HTR-8/SVneo (cell line): ENCODE data around the gene ZNF732.
A peak's percentile ranks its signal among the peaks of the same experiment; 100 is the strongest.
"Not testable (repeated sequence)": the region's sequence is repeated elsewhere in the genome, so short reads cannot be mapped to it uniquely, and the experiment has no call there.

Experiments
- DNase-seq: peaks from one replicate; pipeline ENCODE4 v3.0.0; 2011; ENCODE audit warnings: low spot score, mixed read lengths; ENCODE audit not compliant: insufficient read length
- FAIRE-seq: peaks from 2 replicates; lab custom pipeline; 2011; peaks lifted over from hg19 to GRCh38; lab: Jason Lieb, UNC

Gene ZNF732

DNA sequence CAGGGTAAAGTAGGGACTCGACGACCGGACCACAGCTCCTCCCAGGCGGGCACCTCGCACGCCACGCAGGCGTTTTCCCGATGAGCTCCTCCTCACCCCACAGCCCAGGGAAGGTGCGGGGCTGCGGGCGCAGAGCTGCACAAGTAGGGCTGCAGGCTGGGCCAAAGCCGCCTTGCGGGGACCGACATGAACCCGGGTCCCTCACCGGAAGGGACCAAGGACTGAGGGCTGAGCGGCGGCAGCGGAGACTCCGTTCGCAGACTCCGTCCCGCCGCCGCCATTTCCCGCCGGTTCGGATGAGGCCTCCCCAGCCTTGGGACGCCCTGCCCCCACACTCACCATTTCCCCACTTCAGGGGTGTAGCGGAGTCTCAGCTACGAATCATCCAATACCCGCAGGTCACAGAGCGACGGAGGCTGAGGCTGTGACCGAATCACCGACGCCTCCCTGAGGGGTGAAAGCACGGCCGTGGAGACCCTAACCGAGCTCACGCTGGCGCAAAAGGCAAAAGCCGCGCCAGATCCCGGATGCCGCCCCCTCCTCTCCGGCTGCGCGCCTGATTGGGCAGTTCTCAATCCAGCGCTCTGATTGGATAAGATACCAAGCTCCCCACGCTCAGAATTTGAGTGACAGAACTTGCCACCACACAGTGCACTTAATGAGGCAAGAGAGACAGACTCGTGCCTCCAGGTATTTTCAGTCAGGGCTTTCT is at the start of gene ZNF732:
TSS of gene ZNF732 (minus strand) at position 506 of the 712 bp plus-strand sequence. CDS start at position 342, 164 bp downstream.
- FAIRE-seq (no peak), DNase-seq (peak; percentile 78)

DNA sequence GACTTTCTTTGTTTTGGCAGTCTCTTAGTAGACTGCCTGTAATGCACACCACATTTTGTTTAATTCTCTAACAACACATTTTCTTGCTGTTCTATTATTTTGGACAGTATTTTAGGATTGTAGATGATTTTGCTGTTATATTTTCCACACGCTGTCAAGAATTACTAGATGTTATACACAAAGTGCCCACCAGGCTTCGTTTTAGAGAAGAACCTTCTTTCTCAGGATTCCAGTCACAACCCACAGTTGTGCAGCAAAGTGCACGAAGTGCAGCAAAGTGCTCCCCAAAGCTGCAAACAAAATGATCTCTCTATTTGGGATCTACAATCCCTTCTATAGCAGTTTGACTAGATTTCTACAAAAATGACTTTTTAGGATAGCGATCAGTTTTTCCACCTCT is 34.7 kb upstream of the ZNF732 start:
- FAIRE-seq (no peak), DNase-seq (no peak)

DNA sequence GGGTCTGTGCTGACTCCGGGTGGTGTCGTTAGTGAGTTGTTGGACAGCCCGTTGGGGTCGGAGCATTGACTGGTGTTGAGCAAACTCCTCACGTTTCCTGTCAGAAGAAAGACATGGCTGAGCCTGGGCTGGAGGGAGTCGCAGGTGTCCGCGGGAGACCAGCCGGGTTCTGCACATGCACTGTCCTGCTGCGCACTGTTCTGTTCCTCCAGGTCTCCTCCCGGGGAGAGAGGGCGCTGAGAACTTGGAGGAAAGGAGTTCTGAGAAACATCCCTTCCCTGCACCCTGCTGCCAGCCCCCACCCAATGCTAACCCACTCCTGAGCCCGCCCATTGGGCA is 33.5 kb upstream of the ZNF732 start:
- FAIRE-seq (no peak), DNase-seq (no peak)

DNA sequence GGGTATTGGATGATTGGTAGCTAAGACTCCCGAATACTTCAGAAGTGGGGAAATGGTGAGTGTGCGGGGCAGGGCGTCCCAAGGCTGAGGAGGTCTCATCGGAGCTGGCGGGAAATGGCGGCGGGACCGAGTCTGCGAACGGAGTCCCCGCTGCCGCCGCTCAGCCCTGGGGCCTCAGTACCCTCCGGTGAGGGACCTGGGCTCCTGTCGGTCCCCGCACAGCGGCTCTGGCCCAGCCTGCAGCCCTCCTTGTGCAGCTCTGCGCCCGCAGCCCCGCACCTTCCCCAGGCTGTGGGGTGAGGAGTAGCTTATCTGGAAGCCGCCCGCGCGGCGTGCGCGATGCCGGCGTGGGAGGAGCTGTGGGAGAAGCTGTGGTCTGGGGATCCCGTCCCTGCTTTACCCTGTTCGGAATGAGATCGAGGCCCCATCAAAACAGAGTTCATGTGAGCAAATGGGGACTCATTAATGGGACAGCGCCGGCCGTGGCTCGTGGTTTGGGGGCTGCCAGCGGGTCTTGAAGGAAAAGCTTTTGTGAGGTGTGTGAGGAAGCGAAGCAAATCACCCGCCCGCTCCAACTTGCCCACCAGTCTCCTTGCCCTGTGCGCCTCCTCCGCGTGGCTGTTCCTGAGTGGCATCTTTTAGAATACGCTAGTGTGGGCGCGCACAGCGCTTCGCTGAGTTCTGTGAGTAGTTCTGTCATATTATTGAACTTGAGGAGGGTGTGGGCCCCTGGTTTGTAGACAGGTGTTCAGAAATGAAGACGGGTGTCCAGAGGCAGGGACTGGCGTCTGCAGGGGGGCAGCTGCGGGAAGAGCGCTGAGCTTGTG is 32.9 kb upstream of the ZNF732 start:
- peak; percentile 13 for DNase-seq
- no peak for FAIRE-seq

DNA sequence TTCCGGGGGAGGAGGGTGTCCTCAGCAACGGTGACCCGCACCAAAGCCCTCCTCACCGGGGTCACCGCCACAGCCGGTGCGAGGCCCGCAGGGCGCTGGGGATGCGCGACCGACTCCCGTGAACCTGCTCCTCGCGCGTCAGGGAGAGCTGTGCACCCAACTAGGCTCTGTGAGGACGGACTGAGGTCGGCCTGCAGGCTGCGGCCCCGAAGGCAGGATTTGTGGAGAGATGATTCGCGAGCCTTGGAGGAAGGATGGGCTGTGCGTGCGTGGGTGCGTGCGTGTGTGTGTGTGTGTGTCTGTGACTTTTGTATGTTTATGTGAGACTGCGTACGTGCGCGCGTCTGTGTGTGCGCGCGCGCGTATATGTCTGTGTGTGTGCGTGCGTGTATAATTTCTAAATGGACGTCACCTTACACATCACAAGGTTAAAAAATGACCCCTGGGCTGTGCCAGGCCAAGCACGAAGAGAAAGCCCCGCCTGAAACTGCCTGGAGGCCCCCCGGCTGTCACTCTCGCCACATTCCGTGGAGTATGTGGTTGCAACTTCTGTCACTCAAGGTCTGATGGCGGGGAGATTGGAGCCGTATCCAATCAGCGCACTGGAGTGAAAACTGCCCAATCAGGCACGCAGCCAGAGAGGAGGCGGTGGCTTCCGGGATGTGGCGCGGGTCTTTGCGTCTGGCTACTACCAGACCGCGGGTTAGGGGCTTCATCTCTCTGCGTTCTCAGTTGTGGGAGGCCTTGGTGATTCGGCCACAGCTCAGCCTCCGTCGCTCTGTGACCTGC is 32.1 kb upstream of the ZNF732 start, which contains the start of gene ZNF141:
TSS of gene ZNF141 (plus strand) at position 672 of the 789 bp plus-strand sequence. CDS start 170 bp downstream, outside the sequence.
- DNase-seq = peak; percentile 98
- FAIRE-seq = peak; percentile 98

DNA sequence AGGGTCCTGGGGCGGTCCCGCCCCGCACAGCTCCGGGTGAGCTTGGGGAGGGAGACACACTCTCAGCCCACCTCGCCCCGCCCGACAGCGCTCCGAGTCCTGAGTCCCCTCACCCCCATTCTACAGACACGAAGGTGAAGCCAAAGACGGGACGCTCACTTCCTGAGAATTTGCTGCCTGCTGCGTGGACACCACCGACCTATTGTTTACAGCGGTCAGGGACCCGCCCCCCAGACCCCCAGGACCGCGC is 31.5 kb upstream of the ZNF732 start:
- FAIRE-seq = no peak
- DNase-seq = no peak

DNA sequence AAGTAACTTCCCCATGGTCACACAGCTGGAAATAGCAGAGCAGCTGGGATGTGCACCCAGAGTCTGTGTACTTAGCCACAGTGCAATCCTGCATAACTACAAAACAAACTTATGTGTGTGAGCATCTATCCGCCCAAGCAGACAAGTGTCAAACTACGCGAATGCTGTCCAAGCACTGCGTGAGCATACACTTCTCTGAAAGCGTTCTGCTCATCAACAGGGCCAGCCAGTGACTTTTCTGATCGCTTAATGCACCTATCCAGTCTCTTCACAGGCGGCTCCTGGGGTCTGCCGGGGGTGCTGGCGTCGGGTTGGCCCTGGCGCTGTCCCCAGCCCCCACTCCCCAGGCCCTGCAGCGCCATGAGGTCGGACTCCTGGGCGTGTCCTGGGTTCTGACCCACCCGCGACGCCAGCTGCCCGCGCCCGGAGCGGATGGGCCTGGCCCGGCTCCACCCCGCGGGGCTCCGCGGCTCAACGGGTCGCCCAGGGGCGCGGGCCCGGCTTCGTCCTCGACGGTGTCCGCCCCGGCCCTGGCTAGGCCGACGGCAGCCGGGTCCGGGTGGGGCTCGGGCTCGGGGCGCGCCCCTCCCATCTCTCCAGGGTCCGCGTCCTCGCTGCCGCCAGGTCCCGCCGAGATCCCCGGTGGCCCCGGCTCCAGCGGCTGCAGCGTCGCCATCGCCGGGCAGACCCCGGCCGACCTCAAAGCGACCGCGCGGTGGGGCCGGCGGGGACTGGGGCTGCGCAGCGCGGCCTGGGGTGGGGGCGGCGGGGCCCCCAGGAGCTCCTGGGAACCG is 31.0 kb upstream of the ZNF732 start:
- DNase-seq (no peak), FAIRE-seq (peak; percentile 51)

DNA sequence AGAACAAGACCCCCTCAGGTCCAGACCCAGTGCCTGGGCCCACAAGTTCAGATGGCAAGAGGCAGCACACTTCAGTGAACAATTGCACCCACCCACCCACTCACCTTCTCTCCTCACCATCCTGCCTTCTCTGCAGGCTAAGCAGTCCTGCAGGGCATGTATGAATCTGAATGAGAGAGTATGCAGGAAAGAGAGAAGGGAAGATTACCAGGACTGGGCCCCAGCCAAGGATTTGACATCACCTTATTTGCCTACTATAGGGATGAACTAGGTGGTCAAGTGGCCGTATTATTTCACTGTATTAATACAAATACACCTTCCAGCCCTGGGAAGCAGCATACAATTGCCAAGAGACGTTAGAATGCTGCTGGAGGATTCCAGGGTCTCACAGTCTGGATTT is 30.2 kb upstream of the ZNF732 start:
- FAIRE-seq = no peak
- no peak for DNase-seq

DNA sequence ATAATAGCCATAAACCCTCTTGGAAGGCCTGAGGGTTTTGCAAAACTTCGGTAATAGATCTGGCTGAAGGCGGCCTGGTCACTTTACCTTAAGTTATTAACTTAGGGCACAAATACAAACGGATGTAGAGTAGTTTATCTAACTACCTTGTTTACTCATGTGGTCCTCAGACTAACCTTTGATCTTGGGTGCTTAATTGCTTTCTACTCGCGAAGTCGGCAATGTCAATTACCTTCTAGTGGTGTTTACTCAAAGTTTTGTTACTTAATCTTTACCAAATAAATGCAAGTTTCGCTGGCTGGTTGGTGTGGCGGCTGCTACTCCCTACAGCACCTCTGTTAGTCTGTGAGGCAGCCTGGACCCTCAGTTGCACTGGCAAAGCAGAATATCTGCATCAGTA is 23.5 kb upstream of the ZNF732 start:
- DNase-seq (no peak), FAIRE-seq (no peak)

DNA sequence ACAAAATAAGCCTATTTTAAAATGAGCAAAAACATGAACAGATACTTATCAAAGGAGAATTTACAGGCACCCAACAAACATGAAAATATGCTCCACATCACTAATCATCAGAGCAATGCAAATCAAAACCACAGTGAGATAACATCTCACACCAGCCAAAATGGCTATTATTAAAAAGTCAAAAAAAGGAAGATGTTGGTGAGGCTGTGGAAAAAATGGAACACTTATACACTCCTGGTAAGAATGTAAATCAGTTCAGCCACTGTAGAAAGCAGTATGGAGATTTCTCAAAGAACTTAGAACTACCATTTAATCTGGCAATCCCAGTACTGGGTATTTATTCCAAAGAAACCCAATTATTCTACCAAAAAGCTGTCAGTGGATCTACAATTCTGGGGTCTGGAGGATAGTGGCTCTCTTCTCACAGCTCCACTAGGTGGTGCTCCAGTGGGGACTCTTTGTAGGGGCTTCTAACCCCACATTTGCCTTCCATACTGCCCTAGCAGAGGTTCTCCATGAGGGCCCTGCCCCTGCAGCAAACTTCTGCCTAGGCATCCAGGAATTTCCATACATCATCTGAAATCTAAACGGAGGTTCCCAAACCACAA is 9.1 kb upstream of the ZNF732 start:
- DNase-seq = no peak
- FAIRE-seq = no peak

DNA sequence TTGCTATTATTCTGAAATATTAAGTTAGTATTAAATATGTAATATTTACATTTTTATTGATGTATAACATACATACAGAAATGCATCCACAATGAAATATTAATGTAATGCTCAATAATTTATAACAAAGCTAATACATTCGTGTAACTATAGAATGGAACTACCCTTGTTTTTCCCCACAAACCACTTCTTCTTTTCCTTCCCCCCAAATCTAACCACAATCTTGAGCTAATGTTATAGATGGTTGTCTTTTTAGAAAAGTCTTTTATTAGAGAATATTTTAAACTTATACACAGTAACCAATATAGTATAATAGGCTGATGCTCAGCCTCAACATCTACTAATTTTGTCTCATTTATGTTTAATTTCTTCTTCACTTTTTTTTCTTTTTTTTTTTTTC is 4.5 kb upstream of the ZNF732 start:
- FAIRE-seq (no peak), DNase-seq (no peak)

DNA sequence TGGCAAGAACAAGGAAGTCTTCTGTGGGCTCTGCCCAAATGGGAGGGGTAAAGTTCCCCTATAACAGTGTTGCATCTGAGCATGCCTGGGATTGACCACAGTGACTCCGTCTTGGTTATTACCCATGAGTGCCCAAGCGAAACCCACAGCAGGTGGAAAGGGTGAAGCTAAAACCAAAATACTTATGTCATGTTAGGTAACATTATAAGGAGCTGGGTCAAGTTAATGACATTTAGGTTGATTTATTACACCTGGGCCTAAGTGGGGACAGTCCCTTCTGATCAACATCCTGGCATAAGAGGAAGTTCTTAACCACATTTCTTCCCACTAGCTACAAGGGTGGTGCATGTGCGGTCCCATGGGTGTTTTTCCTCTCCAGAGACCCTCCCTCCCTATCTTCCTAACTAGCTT is 1.3 kb upstream of the ZNF732 start:
- DNase-seq = no peak
- FAIRE-seq = no peak

DNA sequence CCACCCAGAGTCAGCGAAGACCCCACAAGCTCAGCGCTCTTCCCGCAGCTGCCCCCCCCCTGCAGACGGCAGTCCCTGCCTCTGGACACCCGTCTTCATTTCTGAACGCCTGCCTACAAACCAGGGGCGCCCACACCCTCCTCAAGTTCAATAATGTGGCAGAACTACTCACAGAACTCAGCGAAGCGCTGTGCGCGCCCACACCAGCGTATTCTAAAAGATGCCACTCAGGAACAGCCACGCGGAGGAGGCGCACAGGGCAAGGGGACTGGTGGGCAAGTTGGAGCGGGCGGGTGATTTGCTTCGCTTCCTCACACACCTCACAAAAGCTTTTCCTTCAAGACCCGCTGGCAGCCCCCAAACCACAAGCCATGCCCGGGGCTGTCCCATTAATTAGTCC is 758 bp downstream of the ZNF732 start:
- FAIRE-seq, DNase-seq: not testable (repeated sequence)

DNA sequence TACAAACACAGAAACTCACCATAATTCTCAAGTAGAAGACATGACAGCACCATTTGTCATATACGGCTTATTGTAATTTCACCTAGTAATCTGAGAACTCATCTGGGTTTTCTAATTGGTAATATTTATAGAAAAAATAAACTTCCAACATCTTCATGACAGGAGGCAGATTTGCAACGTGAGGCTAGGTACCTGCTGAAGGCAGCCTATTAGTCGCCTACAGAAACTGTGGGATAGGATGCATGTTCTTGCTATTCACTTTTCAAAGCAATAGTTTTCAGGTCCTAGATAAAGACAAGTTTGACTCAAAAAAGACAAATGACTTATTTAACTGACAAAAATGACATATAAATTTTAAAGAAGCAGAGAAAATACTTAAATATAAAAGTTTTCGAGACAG is 2.9 kb downstream of the ZNF732 start:
- FAIRE-seq = no peak
- DNase-seq = no peak

DNA sequence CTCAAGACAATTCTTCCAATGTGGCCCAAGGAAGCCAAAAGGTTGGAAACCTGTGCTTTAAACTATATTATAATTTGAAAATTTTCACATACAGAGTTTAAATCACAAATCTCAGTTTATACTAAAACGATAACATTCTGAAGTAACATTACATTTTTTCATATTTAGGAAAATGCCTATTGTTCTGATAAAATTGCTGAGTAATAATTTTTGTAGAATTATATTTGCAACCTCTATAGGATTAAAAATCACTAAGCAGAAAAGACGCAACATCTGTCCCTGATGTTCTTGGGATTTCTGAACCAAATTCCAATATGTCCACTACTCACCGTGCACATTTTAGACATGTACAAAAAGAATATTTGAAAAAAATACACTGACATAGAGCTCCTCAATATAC is 10.5 kb downstream of the ZNF732 start:
- FAIRE-seq = no peak
- no peak for DNase-seq

DNA sequence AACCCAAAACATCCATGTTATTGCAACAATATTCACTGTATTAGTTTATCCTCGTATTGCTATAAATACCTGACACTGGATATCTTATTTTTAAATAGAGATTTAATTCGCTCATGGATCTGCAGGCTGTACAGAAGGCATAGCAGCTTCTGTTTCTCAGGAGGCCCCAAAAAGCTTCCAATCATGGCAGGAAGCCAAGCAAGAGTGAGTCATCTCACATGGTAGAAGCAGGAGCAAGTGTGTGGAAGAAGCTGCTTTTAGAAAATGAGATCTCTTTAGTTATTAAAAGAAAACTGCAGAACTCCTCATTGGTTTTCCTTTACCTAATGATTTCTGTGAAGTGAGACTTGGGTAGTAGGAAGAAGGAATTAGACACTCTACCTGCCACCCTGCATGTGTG is 16.4 kb downstream of the ZNF732 start:
- FAIRE-seq = no peak
- DNase-seq = no peak

DNA sequence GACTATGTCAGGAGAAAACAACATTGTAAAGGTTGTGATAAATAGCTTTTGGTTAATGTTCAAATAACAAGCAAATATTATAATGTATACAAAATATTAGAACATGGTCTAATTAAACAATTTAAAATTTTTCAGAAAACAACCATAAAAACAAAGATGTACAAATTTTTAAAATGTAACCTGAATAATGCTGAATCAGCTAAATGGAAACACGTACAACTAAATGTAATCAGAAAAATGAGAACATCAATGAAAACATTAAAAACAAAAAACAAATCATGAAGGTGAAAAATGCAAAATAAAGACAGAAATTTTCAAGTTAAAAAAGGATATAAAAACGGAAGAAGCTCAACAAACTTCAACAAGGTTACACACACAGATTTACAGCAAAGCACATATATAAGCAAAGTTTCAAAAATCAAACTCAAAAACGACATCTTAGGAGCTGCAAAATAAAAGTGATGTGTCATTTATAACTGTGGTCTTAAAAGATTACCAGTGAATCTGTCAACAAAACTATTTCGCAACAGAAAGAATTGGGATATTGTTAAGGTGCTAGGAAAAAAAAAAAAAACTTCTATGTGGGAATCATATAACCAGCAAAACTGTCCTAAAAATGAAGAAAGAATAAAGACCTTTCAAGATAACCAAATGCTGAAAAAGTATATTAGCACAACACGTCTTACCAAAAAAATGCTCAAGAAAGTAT is 31.8 kb downstream of the ZNF732 start:
- DNase-seq (no peak), FAIRE-seq (no peak)

DNA sequence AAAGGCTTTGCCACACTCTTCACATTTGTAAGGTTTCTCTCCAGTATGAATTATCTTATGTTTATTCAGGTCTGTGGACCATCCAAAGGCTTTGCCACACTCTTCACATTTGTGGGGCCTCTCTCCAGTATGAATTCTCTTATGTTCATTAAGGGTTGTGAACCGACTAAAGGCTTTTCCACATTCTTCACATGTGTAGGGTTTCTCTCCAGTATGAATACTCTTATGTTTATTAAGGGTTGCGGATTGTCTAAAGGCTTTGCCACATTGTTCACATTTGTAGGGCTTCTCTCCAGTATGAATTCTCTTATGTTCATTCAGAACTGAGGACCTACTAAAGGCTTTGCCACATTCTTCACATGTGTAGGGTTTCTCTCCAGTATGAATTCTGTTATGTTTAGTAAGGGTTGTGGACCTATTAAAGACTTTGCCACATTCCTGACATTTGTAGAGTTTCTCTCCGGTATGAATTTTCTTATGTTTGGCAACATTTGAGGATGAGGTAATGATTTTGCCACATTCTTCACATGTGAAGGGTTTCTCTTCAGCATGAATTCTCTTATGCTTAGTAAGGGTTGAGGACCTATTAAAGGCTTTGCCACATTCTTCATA is 33.7 kb downstream of the ZNF732 start:
- no peak for DNase-seq
- no peak for FAIRE-seq

DNA sequence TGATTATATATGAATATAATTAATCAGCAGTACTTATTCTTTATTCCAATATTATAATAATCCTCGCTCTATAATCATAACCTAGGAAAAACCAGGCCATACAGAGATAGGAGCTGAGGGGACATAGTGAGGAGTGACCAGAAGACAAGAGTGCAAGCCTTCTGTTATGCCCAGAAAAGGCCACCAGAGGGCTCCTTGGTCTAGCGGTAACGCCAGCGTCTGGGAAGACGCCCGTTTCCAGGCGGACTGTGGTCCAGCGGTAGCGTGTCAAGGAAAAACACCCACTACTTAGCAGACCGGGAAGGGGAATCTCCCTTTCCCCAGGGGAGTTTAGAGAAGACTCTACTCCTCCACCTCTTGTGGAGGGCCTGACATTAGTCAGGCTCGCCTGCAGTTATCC is 46.0 kb downstream of the ZNF732 start:
- FAIRE-seq, DNase-seq: not testable (repeated sequence)
